HCT116 (cell line): Measurements from ENCODE around the gene CPN2. TPM values are rescaled to one million over a fixed set of nuclear protein-coding genes. Genes with fewer than 3 reads are reported as not detected.

Source experiments
- ATAC-seq: fragments of 200-7000 bp; cut with Tn5 transposase; 2 replicates; pipeline ENCODE4 v1.9.1; 2020; ENCODE audit warnings: mild to moderate bottlenecking, moderate library complexity
- BruUV-seq: library from RNA; stranded (reverse); fragments of 400-500 nt; replicated peaks from 2 replicates; lab custom pipeline; 2021; lab: Mats Ljungman, UMichigan
- CTCF ChIA-PET: fragments of 300-600 bp; sonication (Branson Sonifier 250); formaldehyde crosslinking; loops from one replicate; lab custom pipeline; 2021; ENCODE audit warnings: antibody characterized with exemption; lab: Charles Lee
- POLR2A ChIA-PET: fragments of 300-600, 350-600 bp; sonication (Branson Sonifier 250); formaldehyde crosslinking; loops from one replicate; lab custom pipeline; 2021; ENCODE audit warnings: antibody characterized with exemption; lab: Charles Lee
- RAD21 ChIA-PET, 2 experiments: fragments of 300-600 bp; sonication (Branson Sonifier 250); formaldehyde crosslinking; loops; one replicate each; lab custom pipeline; 2023; ENCODE audit warnings: low total read pairs in 2 of 2; ENCODE audit not compliant: uncharacterized antibody in 2 of 2, unreplicated experiment in 2 of 2, low non-redundant PET in 1 of 2; lab: Charles Lee
- DNase-seq: peaks from one replicate; pipeline ENCODE4 v3.0.0-alpha.2; 2010; ENCODE audit warnings: low read depth, low spot score
- H2AFZ ChIP-seq: fragments of 200-600 bp; shearing (Covaris generic), sonication (generic); 2 replicates; pipeline ENCODE4 v1.6.1; 2017; ENCODE audit warnings: low read depth, mixed run types, mixed read lengths, antibody characterized with exemption, low read length; ENCODE audit not compliant: poor library complexity, severe bottlenecking
- H3K27ac ChIP-seq: 2 replicates; pipeline ENCODE4 v1.5.1; 2012; ENCODE audit warnings: low read depth, low read length
- H3K27me3 ChIP-seq: fragments of 200-600 bp; sonication (generic); 2 replicates; pipeline ENCODE4 v1.6.1; 2016; ENCODE audit warnings: mixed run types, low read length, mixed read lengths; ENCODE audit not compliant: insufficient read depth
- H3K36me3 ChIP-seq, 2 experiments: fragments of 200-500 bp in 1 of 2; fragments of 200-600 bp in 1 of 2; sonication (Bioruptor generic) in 1 of 2; sonication (generic) in 1 of 2; 2 replicates each; pipeline versions ENCODE4 v1.5.1 to v1.6.1; 2014 to 2016; ENCODE audit warnings: low read length in 2 of 2, inconsistent platforms in 1 of 2, mixed read lengths in 1 of 2, mixed run types in 1 of 2; ENCODE audit not compliant: insufficient read depth in 2 of 2, control insufficient read depth in 1 of 2
- H3K4me1 ChIP-seq, 2 experiments: fragments of 200-600 bp in 1 of 2; sonication (generic) in 1 of 2; 2 replicates each; pipeline versions ENCODE4 v1.5.1 to v1.6.1; 2012 to 2017; ENCODE audit warnings: low read length in 2 of 2, inconsistent platforms in 1 of 2, mild to moderate bottlenecking in 1 of 2, mixed read lengths in 1 of 2, mixed run types in 1 of 2, moderate library complexity in 1 of 2; ENCODE audit not compliant: insufficient read depth in 2 of 2, control insufficient read depth in 1 of 2
- H3K4me2 ChIP-seq: fragments of 200-600 bp; sonication (generic); 2 replicates; pipeline ENCODE4 v1.6.1; 2017; ENCODE audit warnings: mixed run types, low read length, mixed read lengths
- H3K4me3 ChIP-seq, 2 experiments: fragments of 200-600 bp in 1 of 2; sonication (generic) in 1 of 2; replicated peaks in 1 of 2; 2 replicates each; pipeline ENCODE4 v1.5.1; 2011 to 2016; ENCODE audit warnings: low read length in 2 of 2, control low read depth in 1 of 2, low read depth in 1 of 2, mild to moderate bottlenecking in 1 of 2, mixed read lengths in 1 of 2, mixed run types in 1 of 2
- H3K79me2 ChIP-seq: fragments of 200-600 bp; sonication (generic); 2 replicates; pipeline ENCODE4 v1.6.1; 2017; ENCODE audit warnings: mild to moderate bottlenecking, mixed run types, low read length, moderate library complexity, mixed read lengths; ENCODE audit not compliant: insufficient read depth
- H3K9ac ChIP-seq: fragments of 200-600 bp; sonication (generic); 2 replicates; pipeline ENCODE4 v1.6.1; 2016; ENCODE audit warnings: low read length, mixed read lengths
- H3K9me2 ChIP-seq: fragments of 200-600 bp; sonication (generic), shearing (Covaris generic); 2 replicates; pipeline ENCODE4 v1.6.1; 2017; ENCODE audit warnings: mixed run types, mild to moderate bottlenecking, moderate library complexity; ENCODE audit not compliant: insufficient read depth
- H3K9me3 ChIP-seq, 2 experiments: fragments of 200-500 bp in 1 of 2; fragments of 200-600 bp in 1 of 2; sonication (Bioruptor generic) in 1 of 2; sonication (generic) in 1 of 2; 2 replicates each; pipeline ENCODE4 v1.6.1; 2014 to 2017; ENCODE audit warnings: low read length in 2 of 2, mixed read lengths in 2 of 2, inconsistent platforms in 1 of 2, low read depth in 1 of 2, mild to moderate bottlenecking in 1 of 2, mixed run types in 1 of 2, moderate library complexity in 1 of 2; ENCODE audit not compliant: control insufficient read depth in 1 of 2, insufficient read depth in 1 of 2
- H4K20me1 ChIP-seq: fragments of 200-600 bp; sonication (generic), shearing (Covaris generic); 2 replicates; pipeline ENCODE4 v1.6.1; 2017; ENCODE audit warnings: mixed run types, mild to moderate bottlenecking, moderate library complexity; ENCODE audit not compliant: insufficient read depth
- CBX3 ChIP-seq: IDR thresholded peaks from 2 replicates; pipeline ENCODE4 v1.6.1; 2012; ENCODE audit warnings: low read depth
- SP1 ChIP-seq: IDR thresholded peaks from 2 replicates; pipeline ENCODE4 v1.6.1; 2012; ENCODE audit warnings: low read depth
- SRF ChIP-seq: IDR thresholded peaks from 2 replicates; pipeline ENCODE4 v1.6.1; 2012; ENCODE audit warnings: low read depth
- YY1 ChIP-seq: IDR thresholded peaks from 2 replicates; pipeline ENCODE4 v1.6.1; 2011; ENCODE audit warnings: low read length, low read depth, moderate library complexity, mild to moderate bottlenecking; ENCODE audit not compliant: insufficient replicate concordance; ENCODE audit errors: extremely low read depth
- intact Hi-C: fragments of 100-400 bp; cut with micrococcal nuclease; formaldehyde crosslinking; loops from 2 replicates; pipeline ENCODE4 v1.10.0; 2022
- total RNA-seq: library from RNA; stranded (reverse); gene quantifications from one replicate; pipeline ENCODE4 v1.2.1, GENCODE V29; 2021; ENCODE audit not compliant: unreplicated experiment
- TF ChIP-seq, protein P1 (sequence below): IDR thresholded peaks from 2 replicates; pipeline ENCODE4 v1.6.1; 2011; ENCODE audit warnings: mild to moderate bottlenecking, low read length, moderate library complexity; ENCODE audit not compliant: insufficient replicate concordance; ENCODE audit errors: extremely low read depth
- TF ChIP-seq, protein P2 (sequence below): IDR thresholded peaks from 2 replicates; pipeline ENCODE4 v1.6.1; 2012
- TF ChIP-seq, protein P3 (sequence below): IDR thresholded peaks from 2 replicates; pipeline ENCODE4 v1.6.1; 2012; ENCODE audit warnings: low read depth
- TF ChIP-seq, protein P4 (sequence below): IDR thresholded peaks from 2 replicates; pipeline ENCODE4 v1.6.1; 2012

The CPN2 gene
- total RNA-seq, 1 experiment from 2014 or later = not detected

DNA sequence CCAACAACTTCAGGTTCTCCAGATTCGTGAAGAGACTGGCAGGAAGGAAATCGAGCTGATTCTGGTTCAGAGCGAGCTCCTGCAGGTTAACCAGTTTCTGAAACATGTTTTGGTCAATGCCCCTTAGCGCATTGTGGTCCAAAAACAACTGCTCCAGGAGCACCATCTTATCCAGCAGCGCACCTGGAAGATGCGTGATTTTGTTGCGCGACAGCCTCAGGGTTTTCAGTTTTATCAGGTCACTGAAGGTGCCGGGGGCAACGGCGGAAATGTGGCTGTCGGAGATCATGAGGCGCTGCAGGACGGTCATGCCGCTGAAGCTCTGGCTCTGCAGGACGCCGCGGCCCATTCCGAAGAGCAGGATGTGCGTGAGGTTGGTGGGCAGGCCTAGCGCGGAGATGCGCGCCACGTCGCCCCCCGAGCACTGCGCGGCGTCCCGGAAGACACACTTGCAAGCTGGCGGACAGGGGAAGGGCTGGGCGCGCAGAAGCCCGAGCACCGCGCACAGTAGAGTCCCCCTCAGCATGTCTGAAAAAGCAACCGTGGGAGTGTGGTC is 46.7 kb upstream of the CPN2 start:
- no peak for TF ChIP-seq CBX3
- TF ChIP-seq, protein P1, sequence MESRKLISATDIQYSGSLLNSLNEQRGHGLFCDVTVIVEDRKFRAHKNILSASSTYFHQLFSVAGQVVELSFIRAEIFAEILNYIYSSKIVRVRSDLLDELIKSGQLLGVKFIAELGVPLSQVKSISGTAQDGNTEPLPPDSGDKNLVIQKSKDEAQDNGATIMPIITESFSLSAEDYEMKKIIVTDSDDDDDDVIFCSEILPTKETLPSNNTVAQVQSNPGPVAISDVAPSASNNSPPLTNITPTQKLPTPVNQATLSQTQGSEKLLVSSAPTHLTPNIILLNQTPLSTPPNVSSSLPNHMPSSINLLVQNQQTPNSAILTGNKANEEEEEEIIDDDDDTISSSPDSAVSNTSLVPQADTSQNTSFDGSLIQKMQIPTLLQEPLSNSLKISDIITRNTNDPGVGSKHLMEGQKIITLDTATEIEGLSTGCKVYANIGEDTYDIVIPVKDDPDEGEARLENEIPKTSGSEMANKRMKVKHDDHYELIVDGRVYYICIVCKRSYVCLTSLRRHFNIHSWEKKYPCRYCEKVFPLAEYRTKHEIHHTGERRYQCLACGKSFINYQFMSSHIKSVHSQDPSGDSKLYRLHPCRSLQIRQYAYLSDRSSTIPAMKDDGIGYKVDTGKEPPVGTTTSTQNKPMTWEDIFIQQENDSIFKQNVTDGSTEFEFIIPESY = no peak
- ATAC-seq (no peak), DNase-seq (no peak)
- no peak overlapping the region for H2AFZ ChIP-seq
- intact Hi-C loops = no loop called here
- no peaks in the 10 kb centered on the region for H3K79me2 ChIP-seq
- ChIA-PET RAD21 (no interaction called here), POLR2A (no interaction called here), CTCF (interaction anchor here (0.8 kb wide), 1 partner anchor 10 kb away, joined by 3 read pairs; no protein-coding TSS in a partner anchor)
- no peaks in the 10 kb centered on the region for H3K9me2 ChIP-seq
- H3K9ac ChIP-seq = no peak overlapping the region
- H3K27me3 ChIP-seq = no peaks in the 10 kb centered on the region
- no peaks in the 10 kb centered on the region for H3K36me3 ChIP-seq
- no peak overlapping the region for H3K4me2 ChIP-seq
- H3K4me1 ChIP-seq = no peaks in the 10 kb centered on the region
- H3K4me3 ChIP-seq = no peak overlapping the region
- H3K27ac ChIP-seq = no peak overlapping the region
- H4K20me1 ChIP-seq = no peaks in the 10 kb centered on the region
- BruUV-seq = no TSS peak
- H3K9me3 ChIP-seq = no peaks in the 10 kb centered on the region

GRCh38 chr3:194396859-194397756 is 46.0 kb upstream of the CPN2 start:
- no peaks in the 10 kb centered on the region for H3K9me2 ChIP-seq
- H3K27me3 ChIP-seq = no peaks in the 10 kb centered on the region
- H3K79me2 ChIP-seq = no peaks in the 10 kb centered on the region
- no peaks in the 10 kb centered on the region for H3K9me3 ChIP-seq
- intact Hi-C loops = no loop called here
- no peak for TF ChIP-seq SRF
- TF ChIP-seq, protein P2, sequence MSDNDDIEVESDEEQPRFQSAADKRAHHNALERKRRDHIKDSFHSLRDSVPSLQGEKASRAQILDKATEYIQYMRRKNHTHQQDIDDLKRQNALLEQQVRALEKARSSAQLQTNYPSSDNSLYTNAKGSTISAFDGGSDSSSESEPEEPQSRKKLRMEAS = no peak
- TF ChIP-seq, protein P3, sequence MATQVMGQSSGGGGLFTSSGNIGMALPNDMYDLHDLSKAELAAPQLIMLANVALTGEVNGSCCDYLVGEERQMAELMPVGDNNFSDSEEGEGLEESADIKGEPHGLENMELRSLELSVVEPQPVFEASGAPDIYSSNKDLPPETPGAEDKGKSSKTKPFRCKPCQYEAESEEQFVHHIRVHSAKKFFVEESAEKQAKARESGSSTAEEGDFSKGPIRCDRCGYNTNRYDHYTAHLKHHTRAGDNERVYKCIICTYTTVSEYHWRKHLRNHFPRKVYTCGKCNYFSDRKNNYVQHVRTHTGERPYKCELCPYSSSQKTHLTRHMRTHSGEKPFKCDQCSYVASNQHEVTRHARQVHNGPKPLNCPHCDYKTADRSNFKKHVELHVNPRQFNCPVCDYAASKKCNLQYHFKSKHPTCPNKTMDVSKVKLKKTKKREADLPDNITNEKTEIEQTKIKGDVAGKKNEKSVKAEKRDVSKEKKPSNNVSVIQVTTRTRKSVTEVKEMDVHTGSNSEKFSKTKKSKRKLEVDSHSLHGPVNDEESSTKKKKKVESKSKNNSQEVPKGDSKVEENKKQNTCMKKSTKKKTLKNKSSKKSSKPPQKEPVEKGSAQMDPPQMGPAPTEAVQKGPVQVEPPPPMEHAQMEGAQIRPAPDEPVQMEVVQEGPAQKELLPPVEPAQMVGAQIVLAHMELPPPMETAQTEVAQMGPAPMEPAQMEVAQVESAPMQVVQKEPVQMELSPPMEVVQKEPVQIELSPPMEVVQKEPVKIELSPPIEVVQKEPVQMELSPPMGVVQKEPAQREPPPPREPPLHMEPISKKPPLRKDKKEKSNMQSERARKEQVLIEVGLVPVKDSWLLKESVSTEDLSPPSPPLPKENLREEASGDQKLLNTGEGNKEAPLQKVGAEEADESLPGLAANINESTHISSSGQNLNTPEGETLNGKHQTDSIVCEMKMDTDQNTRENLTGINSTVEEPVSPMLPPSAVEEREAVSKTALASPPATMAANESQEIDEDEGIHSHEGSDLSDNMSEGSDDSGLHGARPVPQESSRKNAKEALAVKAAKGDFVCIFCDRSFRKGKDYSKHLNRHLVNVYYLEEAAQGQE = no peak
- TF ChIP-seq, protein P4, sequence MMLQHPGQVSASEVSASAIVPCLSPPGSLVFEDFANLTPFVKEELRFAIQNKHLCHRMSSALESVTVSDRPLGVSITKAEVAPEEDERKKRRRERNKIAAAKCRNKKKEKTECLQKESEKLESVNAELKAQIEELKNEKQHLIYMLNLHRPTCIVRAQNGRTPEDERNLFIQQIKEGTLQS = no peak
- TF ChIP-seq CBX3 = no peak
- no peak for TF ChIP-seq YY1
- no peak for TF ChIP-seq SP1
- DNase-seq (no peak), ATAC-seq (no peak)
- POLR2A ChIA-PET = no interaction called here
- no peaks in the 10 kb centered on the region for H3K36me3 ChIP-seq
- H3K9ac ChIP-seq = no peak overlapping the region
- RAD21 ChIA-PET = no interaction called here
- no peaks in the 10 kb centered on the region for H3K4me1 ChIP-seq
- BruUV-seq = no TSS peak
- no peak overlapping the region for H3K4me2 ChIP-seq
- CTCF ChIA-PET = no interaction called here
- no peak overlapping the region for H2AFZ ChIP-seq
- H3K27ac ChIP-seq = no peak overlapping the region
- H3K4me3 ChIP-seq = no peak overlapping the region
- H4K20me1 ChIP-seq = no peaks in the 10 kb centered on the region
